ENCODE measurements around the gene TIMM17A.
A peak's percentile ranks its signal among the peaks of the same experiment; 100 is the strongest.

The TIMM17A gene

DNA sequence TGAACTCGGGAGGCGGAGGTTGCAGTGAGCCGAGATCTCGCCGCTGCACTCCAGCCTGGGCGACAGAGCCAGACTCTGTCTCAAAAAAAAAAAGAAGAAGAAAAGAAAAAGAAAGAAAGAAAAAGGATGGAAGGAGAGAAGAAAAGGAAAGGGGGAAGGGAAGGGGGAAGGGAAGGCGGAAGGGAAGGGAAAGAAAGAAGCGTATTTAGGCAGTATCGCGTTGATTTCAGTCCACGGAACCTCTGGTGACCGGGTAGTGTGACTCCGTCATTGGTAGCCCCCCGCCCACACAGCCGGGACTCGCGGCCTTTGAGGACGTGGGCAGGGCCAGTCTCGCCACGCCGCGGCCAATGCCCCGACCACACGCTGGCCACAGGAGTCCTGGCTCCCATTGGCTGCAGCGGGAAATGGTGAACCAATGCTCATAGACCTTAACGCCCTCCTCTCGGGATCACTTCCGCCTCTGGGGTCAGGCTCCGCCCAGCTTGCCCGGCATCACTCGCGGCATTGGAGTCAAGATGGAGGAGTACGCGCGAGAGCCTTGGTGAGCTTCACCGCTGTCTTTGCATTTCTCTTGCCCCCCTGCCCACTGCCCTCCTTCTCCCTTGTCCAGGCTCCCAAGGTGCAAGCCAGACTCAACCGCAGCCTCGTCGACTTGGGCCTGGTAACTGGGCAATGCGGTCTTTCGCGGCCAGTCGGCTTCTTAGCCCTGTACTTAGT lies at the start of gene TIMM17A:
Gene TIMM17A, plus strand, starts transcription at position 495 of the 720 bp plus-strand sequence. Its CDS starts 24 bp downstream, at position 519.
- TF ChIP-seq FOXK2 (IDR thresholded peaks at IDR 0.05) (no peak), ZNF384 (IDR thresholded peaks at IDR 0.05) (no peak), LEF1 (IDR thresholded peaks at IDR 0.05; ENCODE audit: borderline replicate concordance) (no peak), HDGF (IDR thresholded peaks at IDR 0.05; ENCODE audit: borderline replicate concordance) (no peak), ARNT (IDR thresholded peaks at IDR 0.05) (no peak), L3MBTL2 (conservative IDR thresholded peaks at IDR 0.05) (peak; percentile 73), ELF4 (IDR thresholded peaks at IDR 0.05) (peak; percentile 90), TARDBP (IDR thresholded peaks at IDR 0.05) (peak; percentile 98)
- TF ChIP-seq, protein P1, sequence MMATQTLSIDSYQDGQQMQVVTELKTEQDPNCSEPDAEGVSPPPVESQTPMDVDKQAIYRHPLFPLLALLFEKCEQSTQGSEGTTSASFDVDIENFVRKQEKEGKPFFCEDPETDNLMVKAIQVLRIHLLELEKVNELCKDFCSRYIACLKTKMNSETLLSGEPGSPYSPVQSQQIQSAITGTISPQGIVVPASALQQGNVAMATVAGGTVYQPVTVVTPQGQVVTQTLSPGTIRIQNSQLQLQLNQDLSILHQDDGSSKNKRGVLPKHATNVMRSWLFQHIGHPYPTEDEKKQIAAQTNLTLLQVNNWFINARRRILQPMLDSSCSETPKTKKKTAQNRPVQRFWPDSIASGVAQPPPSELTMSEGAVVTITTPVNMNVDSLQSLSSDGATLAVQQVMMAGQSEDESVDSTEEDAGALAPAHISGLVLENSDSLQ (IDR thresholded peaks at IDR 0.05): no peak
- peak; percentile 98 for DNase-seq (ENCODE audit: extremely low spot score)
- POLR2A ChIA-PET: interaction anchor here (0.6 to 3.1 kb wide), 6 partner anchors 9 to 69 kb away, joined by 3 to 22 read pairs (median 6); partner anchors contain the start of genes LMOD1 and RNPEP
- CTCF ChIA-PET: interaction anchor here (1.0 kb wide), 1 partner anchor 9 kb away, joined by 3 read pairs; the partner anchor contains the start of gene LMOD1

DNA sequence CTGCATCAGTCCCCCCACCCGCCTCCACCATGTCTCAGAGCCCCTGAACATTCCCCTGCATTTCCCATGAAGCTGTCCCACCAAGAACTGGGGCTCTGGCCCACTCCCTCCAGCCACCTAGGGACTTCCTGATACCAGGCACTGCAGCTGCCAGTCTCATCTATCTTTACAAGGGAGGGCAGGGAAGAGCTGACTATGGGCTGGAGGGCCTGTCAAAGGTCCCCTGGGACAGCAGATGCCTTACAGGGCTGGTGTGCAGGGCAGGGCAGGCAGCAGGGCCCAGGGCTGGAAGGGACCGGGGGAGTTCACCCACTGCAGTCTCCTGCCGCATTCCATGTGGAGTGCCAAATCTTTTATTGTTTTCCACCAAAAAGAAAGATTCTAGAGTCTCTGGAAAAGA lies 49.0 kb upstream of the TIMM17A start:
- POLR2A ChIA-PET: no interaction called here
- CTCF ChIA-PET: interaction anchor here (4.5 kb wide), 1 partner anchor 10 kb away, joined by 14 read pairs; no protein-coding TSS in a partner anchor
- TF ChIP-seq L3MBTL2 (conservative IDR thresholded peaks at IDR 0.05): no peak
- no peak for TF ChIP-seq LEF1 (IDR thresholded peaks at IDR 0.05; ENCODE audit: borderline replicate concordance)
- TF ChIP-seq CTBP1 (IDR thresholded peaks at IDR 0.05; ENCODE audit: borderline replicate concordance): no peak
- TF ChIP-seq NFRKB (IDR thresholded peaks at IDR 0.05): no peak
- no peak for DNase-seq (ENCODE audit: extremely low spot score)

DNA sequence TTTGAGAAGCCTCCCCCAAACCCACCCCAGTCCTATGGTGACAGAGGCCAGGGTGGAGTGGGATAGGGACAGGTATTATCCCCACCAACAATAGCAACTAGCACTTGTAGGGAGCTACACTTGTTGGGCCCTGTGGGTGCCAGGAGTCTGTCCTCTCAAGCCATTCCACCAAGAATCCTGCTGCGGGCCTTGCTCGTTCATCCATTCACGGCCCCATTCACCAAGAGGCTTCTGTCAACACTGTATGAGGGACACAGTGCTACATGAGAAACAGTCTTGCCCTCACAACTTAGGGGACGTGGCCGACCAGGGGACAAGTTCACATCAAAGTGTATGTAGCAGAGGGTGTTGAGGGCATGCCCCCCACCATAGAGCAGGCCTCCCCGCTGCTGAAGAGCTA lies 47.7 kb upstream of the TIMM17A start:
- CTCF ChIA-PET: interaction anchor here (4.5 kb wide), 1 partner anchor 12 kb away, joined by 14 read pairs; no protein-coding TSS in a partner anchor
- POLR2A ChIA-PET: no interaction called here
- no peak for TF ChIP-seq SUZ12 (IDR thresholded peaks at IDR 0.05)
- no peak for TF ChIP-seq HDGF (IDR thresholded peaks at IDR 0.05; ENCODE audit: borderline replicate concordance)
- no peak for TF ChIP-seq ELF4 (IDR thresholded peaks at IDR 0.05)
- no peak for TF ChIP-seq FOXA1 (IDR thresholded peaks at IDR 0.05)
- TF ChIP-seq L3MBTL2 (conservative IDR thresholded peaks at IDR 0.05): no peak
- TF ChIP-seq FOXM1 (IDR thresholded peaks at IDR 0.05; ENCODE audit: borderline replicate concordance): no peak
- no peak for TF ChIP-seq TARDBP (IDR thresholded peaks at IDR 0.05)
- no peak for TF ChIP-seq NFRKB (IDR thresholded peaks at IDR 0.05)
- no peak for TF ChIP-seq ARNT (IDR thresholded peaks at IDR 0.05)
- TF ChIP-seq SP1 (IDR thresholded peaks at IDR 0.05): no peak
- TF ChIP-seq FOXK2 (IDR thresholded peaks at IDR 0.05): no peak
- TF ChIP-seq CTBP1 (IDR thresholded peaks at IDR 0.05; ENCODE audit: borderline replicate concordance): no peak
- TF ChIP-seq ZNF384 (IDR thresholded peaks at IDR 0.05): no peak
- TF ChIP-seq, protein P1 (IDR thresholded peaks at IDR 0.05): no peak
- TF ChIP-seq BHLHE40 (IDR thresholded peaks at IDR 0.05; ENCODE audit: borderline replicate concordance): no peak
- DNase-seq (ENCODE audit: extremely low spot score): no peak

DNA sequence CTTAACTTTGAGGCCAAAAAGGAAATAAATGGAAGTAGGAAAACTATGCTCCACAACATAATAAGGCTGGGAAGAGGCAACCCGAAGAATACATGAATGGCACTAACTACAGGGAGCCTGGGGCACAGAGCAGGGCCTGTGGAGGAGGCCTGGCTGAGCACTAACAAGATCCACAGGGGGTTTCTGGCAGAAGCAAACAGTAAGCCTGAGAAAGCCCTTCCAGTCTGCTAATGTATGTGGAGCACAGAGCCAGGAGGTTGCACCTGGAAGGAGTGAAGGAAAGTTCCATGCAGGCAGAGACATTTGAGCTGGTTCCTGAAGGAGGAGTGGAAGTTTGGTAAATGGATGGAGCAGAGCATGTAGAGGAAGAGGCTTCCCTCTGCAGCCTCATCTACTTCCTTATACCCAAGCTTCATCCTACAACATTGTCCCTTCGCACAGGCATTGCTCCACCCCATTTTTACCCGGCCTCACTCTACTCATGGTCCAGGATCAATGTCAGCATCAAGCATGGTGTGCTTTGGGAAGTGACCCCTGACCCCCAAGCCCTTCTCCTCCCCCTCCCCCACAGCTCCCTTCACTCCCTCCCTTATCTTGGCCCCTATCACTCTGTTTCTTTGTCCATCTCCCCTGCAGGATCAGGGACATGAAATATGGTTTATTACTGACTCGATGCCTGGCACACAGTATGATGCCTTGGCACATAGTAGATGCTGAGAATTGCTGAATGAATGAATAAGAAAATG lies 43.3 kb upstream of the TIMM17A start:
- ChIA-PET CTCF (interaction anchor here (1.0 to 1.3 kb wide), 2 partner anchors 14 to 16 kb away, joined by 3 to 4 read pairs; no protein-coding TSS in a partner anchor), POLR2A (interaction anchor here (0.9 kb wide), 1 partner anchor 8 kb away, joined by 3 read pairs; no protein-coding TSS in a partner anchor)
- no peak for DNase-seq (ENCODE audit: extremely low spot score)
- TF ChIP-seq ZNF384 (IDR thresholded peaks at IDR 0.05) (no peak), ARNT (IDR thresholded peaks at IDR 0.05) (no peak), LEF1 (IDR thresholded peaks at IDR 0.05; ENCODE audit: borderline replicate concordance) (no peak), CTBP1 (IDR thresholded peaks at IDR 0.05; ENCODE audit: borderline replicate concordance) (no peak), FOXK2 (IDR thresholded peaks at IDR 0.05) (no peak), TARDBP (IDR thresholded peaks at IDR 0.05) (no peak), SP1 (IDR thresholded peaks at IDR 0.05) (no peak), ELF4 (IDR thresholded peaks at IDR 0.05) (no peak), FOXM1 (IDR thresholded peaks at IDR 0.05; ENCODE audit: borderline replicate concordance) (no peak), L3MBTL2 (conservative IDR thresholded peaks at IDR 0.05) (no peak), FOXA1 (IDR thresholded peaks at IDR 0.05) (no peak), SUZ12 (IDR thresholded peaks at IDR 0.05) (no peak)
- TF ChIP-seq, protein P1 (IDR thresholded peaks at IDR 0.05): no peak

DNA sequence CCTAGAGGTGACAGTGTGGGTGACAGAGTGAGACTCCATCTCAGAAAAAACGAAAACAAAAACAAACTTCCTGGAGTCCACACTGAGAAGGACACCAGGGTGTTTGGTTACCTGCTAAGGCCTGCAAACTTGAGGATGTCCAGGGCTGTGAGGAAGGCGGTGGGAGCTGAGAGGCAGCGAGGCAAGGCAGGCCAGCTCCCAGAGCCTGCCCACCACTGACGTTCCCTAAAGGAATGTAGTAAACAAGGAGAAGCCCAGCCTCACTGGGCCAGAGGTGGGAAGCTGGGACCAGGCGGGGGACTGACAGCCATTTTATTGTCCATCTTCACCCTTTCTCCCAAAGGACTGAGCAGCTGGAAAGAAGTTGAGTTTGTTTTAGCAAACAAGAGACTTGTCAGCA lies 42.5 kb upstream of the TIMM17A start:
- no peak for DNase-seq (ENCODE audit: extremely low spot score)
- no peak for TF ChIP-seq FOXA1 (IDR thresholded peaks at IDR 0.05)
- TF ChIP-seq SUZ12 (IDR thresholded peaks at IDR 0.05): no peak
- TF ChIP-seq TARDBP (IDR thresholded peaks at IDR 0.05): no peak
- TF ChIP-seq, protein P1 (IDR thresholded peaks at IDR 0.05): no peak
- TF ChIP-seq L3MBTL2 (conservative IDR thresholded peaks at IDR 0.05): no peak
- ChIA-PET POLR2A (no interaction called here), CTCF (interaction anchor here (1.0 to 1.3 kb wide), 2 partner anchors 15 to 16 kb away, joined by 3 to 4 read pairs; no protein-coding TSS in a partner anchor)

Data from HEK293T (cell line).